Amniotic stem cell (primary cell): ENCODE data around the gene TMEM132D.

Experiments used
- DNase-seq: peaks from one replicate; lab custom pipeline; 2025; lab: John Stamatoyannopoulos, UW

The TMEM132D gene

DNA sequence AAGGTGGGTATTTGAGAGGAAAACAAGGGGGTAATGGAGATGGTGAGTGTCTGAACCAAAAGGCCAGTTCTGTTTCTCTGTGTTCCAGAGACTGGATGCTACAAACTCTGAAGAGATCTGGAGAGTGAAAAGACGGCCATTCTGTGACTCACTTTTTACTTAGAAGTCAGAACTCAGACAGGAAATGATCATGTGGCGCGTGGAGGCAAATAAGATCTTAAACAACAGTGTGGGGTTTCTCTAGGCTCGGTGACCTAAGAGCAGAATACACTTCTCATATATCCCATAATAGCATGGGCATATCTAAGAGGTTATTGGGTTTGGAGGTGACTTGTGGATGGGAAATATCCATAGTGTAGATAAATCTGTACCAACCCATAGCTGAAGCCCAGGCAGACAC is 463.5 kb downstream of the TMEM132D start:
- DNase-seq, result no peak

DNA sequence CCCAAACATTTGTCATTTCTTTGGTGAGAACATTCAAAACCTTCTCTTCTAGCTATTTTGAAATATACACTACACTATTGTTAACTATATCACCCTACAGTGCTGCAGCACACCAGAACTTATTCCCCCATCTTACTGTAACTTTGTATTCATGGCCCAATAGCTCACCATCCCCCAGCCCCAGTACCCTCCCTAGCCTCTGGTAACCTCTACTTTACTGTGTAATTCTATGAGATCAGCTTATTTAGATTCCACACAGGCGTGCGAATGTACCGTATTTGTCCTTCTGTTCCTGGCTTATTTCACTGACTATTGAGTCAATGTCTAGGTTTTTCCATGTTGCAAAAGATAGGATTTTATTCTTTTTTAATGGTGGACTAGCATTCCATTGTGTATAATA is 469.0 kb downstream of the TMEM132D start:
- no peak for DNase-seq

DNA sequence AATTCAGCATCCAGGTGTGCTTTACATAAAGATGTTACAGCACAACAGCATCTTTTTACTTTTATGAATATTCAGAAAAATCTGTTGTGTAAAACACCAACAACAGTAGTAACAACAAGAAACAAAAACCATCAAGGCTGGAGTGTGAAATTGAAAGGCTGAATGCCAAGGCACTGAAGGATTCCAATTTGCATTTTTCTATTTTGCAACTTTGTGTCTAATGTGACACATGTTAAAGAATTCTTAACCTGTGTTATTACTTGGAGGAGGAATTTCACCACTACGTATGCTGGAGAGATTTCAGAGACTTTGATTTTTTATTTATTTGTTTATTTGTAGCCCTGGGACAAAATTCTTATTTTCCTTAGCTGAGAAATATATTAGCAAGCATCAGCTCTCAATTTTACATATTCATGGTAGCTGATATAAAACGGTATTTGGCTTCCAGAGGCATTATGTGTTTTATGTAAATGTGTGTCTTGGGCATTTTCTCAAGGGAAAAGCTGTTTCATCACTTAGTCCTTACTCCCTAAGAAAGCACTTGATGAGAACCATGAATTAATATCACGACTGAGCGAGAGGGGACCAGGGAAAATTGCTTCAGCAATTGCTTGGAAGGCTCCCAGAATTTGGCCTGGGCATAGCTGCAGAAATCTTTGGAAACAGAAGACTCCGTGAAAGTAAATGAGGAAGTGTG is 475.4 kb downstream of the TMEM132D start:
- no peak for DNase-seq

DNA sequence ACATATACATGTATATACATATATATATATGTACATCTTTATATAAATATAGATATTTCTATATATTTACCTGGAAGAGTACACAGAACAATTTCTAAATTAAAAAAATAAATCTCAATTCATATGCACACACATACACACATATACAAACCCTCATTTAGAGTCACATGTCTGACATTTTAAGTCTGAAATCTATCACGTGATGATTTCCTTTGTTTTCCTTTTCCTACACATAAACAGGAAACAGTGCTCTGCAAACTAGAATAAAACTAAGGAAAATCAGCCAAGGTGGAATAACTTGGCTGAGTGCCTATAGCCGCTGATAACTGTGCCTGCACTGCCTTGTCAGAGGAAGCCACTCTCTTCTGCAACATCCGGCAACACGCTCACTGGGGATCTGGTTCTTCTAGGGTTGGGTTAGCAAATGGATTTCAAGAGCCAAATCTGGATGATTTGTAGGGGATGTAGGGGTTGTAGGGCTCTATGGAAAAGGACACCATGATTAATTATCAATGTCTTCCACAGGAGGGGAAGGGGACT is 480.7 kb downstream of the TMEM132D start:
- DNase-seq, result no peak

DNA sequence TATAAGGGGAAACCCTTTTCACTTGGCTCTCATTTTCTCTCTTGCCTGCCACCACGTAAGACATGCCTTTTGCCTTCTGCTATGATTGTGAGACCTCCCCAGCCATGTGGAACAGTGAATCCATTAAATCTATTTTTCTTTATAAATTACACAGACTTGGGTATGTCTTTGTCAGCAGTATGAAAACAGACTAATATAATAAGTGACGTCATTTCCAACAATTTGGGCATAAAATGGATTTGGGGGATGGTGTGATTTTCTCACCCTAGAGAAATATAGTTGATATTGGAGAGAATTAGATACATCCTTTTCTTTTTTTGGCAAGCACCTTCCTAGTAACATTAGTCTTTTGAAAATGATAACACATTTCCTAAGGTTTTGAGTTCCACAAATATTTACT is 490.5 kb downstream of the TMEM132D start:
- DNase-seq, result no peak

DNA sequence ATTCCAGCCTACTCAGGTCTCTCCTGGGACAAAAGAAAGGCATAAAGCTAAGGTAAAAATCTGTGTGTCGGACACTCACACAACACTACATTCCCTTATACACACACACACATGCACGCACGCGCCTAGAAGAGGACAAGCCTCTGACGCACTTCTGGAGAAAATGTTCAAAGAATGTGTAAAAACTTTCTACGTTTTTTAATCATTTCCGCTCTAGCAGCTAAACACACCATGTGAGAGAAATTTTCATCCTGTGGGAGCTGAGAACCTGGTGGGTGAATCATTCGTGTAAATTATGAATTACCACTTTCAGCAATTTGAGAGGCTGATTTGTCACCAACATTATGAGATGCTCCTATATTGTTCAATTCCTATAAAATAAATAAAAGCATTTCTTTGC is 494.5 kb downstream of the TMEM132D start:
- no peak for DNase-seq

DNA sequence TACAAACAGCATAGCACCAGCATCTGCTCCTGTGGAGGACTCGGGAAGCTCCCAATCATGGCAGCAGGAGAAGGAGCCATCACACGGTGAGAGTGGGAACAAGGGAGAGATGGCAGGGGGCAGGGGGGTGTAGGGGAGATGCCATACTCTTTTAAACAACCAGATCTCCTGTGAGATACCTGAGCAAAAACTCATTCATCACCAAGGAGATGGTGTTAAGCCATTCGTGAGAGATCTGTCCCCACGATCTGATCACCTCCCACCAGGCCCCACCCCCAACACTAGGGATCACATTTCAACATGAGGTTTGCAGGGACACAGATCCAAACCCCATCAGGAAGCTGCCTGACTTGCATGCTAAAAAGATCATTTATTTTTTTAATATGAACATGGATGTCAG is 499.3 kb downstream of the TMEM132D start:
- no peak for DNase-seq

DNA sequence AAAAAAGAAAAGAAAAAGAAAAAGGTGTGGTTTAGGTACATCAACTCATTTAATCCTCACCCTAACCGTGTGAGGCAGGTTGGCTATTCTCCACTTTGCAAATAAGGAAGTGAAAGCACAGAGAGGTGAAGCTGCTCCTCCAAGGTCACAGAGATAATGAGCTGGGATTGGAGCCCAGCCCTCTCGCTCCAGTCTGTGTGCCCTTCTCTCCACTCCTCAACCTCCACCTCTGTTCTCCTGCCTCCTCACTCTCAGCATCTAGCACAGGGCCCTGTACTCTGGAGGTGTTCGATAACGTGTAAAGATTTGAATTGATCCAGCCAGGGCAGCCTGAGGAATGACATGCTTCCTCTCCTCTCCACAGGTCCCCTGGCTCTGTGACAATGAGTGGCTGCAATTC is 502.3 kb downstream of the TMEM132D start:
- no peak for DNase-seq

DNA sequence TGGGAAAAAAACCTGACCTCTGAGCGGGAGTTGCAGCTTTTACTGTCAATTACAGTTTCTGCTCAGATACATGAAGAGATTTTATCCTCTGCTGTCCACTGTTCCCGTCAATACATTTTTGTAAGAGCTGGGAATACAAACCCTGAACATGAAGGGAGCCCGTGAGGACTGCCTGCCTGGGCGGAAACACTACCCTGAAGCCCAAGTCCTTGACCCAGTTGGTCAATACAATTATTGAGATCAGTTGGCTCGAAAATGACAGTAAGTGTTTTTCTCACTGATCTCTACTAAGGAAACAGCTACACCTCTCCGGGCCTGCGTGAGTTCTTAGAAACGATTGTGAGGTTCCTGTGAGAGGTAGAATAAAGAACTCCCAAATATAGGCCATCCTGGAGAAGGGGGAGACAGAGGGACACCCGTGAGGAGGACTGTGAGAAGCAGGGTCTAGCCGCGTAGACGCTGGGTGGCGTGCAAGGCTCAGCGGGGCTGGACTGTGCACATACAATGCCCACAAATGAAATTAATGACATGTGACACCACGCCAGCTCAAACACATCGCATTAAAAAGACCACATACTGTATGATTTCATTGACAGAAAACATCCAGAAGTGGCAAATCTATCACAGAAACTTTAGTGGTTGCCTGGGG is 509.5 kb downstream of the TMEM132D start:
- no peak for DNase-seq

DNA sequence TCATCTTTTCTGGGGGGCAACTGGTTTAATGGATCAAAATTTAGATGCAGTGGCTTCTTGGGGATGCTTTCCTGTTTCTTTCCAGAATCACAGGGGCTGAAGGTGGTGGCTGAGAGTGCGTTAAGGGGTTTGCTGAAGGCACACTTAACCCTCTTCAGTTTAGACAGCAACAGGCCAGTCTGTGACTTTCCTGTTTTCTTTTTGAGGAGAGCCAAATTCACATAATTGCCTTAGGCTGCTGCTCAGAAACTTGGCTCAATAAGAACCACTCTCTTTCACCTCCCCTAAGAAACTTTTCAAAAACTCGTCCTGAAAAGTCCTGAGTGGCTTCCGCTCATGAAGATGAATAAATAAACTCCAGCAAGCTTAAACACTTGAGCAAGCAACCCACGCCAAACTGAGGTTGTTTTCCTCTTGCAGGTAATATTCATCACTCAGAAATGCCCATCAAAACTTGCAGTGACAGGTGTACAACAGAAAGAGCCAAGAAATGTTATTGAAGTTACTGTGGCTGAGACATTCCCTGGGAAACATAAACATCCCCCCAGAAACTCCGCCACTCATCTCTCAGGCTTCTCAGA is 510.4 kb downstream of the TMEM132D start:
- no peak for DNase-seq

DNA sequence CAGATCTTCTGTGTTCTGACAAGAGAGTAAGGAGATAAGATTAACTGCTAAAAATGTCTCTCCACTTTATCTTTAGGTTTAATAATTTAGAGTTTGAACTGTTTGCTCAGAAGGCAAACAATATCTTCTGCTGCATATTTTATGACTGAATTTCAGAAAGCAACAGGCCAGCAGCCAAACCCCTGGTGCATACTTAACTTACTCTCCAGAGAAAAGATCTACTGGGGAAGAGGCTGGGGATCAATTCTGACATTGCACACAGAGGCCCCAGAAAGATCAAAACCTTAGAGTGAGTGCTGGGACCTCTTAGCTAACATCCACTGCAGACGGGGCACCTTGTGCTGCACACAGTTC is 518.2 kb downstream of the TMEM132D start:
- DNase-seq, result no peak

DNA sequence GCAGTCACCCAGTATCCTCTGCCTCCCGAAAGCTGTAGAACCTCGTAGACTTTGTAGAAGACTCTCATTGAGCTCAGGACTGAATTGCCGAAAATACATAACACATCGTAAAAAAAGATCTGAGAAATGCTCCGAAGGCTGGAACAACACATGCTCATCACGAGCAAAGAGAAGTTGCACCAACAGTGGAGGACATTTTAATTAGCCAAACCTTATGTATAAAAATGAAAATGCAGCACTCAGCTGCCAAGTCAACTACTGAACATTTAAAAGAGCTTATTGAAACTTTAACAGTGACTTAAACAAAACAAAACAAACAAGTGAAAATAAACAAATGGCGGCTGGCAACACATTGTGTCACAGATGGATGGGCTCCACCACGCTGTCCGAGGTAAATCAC is 519.9 kb downstream of the TMEM132D start:
- no peak for DNase-seq

DNA sequence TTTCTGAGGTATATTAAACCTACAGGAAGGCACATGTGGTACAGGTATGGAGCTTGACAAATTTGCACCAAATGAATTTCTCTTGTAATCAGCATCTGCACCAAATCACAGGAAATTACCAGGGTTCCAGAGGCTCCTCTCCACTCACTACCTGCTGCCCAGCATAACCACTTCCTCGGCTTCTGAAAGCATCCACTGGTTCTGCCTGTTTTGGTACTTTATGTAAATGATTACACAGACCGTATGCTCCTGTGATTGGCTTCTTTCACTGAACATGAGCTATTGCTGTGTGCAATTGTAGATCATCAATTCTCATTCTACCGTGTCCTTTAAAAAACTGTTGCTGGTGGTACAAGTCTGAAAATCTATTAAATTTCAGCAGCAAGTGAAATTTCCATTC is 522.1 kb downstream of the TMEM132D start:
- DNase-seq, result no peak

DNA sequence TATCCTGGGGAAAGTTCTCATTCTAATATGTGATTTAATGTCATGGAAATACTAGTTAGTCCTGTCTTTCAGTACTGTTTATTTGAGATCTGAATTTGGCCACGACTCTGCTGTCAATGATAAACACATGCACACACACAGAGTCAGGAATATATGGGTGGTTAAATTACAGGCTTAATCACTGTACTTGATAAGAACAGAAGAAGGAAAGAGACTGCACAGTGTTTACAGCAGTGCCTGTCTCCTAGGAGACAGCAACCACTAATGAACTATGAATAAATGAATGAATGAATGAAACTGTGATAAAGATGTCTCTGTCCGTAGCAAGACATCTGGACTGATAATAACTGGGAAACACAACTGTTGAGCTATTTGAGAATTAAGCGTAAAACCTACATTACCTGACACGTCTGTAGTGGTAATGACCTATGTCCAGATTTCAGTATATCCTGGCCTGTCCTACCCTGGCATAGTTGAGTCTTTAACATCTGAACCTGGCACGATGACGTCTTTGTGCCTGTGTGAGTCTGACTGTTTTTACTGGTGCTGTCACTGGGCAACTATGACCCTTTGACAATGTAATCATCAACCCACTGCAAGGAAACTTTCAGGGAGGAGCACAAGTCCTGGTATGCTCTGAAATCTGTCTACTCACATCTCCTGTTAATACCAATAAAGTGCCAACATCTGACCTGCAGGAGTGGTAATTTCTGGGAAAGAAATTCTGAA is 524.6 kb downstream of the TMEM132D start:
- DNase-seq, result no peak

DNA sequence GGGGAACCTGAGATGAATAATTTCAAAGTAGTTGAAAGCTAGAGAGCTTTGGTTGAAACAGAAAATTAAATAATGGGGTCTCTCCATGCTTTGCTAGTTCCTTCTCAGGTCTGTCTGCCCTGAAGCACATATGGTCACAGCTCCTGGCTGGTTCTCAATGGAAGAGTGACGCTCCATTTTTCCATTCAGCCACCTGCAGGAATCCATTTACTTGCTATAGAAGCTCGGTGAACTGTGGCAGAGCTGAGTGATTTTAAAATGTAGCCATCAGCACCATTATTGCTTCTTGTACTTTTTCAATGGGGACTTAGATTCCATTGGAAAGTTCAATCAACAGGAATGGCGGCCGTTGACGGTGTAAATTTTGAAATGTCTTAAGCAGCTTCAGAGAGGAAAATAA is 525.3 kb downstream of the TMEM132D start:
- DNase-seq, result no peak

DNA sequence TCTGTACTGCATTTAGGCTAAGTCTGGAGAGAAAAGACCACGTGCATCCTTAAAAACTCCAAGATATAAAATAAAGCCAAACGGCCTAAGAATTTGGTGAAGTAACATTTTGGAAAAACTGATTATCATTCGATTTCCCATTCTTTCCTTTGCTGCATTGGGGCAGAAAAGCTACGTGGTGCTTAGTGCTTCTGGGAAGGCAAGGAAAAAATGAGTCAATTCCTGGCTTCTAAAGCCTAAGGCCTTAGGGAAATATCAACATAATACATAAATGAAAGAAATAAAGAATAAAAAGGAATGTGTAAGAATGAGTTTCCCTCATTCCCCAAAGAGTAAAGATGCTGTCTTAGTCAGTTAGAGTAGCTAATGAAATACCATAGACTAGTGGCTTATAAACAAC is 530.1 kb downstream of the TMEM132D start:
- DNase-seq, result no peak

DNA sequence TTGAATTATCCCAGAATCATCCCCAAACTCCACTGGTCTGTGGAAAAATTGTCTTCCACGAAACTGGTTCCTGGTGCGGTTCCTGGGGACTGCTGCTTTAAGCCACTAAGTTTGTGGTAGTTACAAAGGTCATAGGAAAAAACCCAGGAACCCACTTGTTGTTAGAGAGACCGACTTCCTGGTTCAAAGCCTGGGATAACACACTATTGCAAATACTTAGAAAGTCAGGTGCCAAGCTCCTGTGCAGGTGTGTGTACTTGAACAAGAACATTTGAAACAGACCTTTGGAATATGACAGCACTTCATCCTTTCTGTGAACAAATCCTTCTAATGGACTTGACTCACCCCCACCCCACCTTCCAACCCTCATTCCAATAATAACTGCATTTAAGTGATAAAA is 530.9 kb downstream of the TMEM132D start:
- no peak for DNase-seq

DNA sequence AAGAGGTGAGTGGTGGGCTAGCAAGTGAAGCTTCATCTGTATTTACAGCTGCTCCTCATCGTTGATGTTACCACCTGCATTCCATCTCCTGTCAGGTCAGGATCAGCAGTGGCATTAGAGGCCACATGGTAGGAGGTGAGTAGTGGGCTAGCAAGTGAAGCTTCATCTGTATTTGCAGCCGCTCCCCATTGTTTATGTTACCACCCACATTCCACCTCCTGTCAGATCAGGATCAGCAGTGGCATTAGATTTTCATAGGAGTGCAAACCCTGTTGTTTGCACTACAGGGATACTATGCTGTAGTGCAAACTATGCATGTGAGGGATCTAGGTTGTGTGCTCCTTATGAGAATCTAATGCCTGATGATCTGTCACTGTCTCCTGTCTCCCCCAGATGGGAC is 531.5 kb downstream of the TMEM132D start:
- no peak for DNase-seq

DNA sequence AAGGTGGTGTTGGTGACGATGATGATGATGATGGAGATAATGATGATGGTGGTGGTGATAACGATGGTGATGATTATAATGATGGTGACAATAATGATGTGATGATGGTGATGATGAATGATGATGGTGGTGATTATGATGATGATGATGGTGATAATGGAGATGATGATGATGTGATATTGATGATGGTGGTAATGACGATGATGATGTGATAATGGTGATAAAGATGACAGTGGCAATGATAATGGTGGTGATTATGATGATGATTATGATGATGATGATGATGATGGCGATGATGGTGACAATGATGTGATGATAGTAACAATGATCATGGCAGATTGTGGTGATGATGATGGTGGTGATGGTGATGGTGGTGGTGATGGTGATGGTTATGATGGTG is 532.6 kb downstream of the TMEM132D start:
- DNase-seq, result no peak

DNA sequence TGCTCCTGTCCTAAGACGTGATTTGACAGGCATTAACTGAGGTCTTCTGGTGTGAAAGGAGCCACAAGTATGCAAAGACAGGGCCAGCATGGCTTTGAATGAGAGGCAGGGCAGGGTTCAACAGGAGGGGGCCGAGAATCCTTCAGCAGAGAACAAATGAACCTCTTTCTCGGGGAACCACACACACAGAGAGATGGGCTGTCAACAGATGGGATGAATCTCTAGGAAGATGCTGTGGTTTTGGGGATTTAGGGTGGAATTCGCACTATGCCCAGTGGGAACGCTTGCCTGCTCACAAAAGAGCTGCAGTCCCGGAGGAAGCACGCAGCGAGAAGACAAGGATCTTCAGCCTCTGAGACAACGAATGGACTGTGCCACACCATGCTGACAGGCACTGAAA is 537.2 kb downstream of the TMEM132D start:
- no peak for DNase-seq

DNA sequence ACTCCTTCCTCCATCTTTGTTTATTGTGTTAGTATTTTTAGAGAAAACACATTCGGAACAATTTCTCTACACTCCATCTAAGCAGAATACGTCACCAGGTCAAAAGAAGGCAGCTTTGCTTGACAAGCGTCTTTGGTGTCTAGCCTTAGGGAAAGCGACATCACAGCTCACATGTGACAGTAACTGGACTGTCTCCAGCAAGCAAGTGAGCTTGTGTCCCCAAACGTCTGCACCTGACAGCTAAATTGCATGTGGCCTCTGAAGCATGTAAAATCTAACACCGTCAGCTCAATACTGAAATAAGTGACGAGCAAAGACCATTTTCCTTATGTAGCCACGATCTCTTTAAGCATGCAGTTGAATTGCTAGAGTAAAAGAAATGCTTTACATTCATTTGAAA is 540.8 kb downstream of the TMEM132D start:
- no peak for DNase-seq

DNA sequence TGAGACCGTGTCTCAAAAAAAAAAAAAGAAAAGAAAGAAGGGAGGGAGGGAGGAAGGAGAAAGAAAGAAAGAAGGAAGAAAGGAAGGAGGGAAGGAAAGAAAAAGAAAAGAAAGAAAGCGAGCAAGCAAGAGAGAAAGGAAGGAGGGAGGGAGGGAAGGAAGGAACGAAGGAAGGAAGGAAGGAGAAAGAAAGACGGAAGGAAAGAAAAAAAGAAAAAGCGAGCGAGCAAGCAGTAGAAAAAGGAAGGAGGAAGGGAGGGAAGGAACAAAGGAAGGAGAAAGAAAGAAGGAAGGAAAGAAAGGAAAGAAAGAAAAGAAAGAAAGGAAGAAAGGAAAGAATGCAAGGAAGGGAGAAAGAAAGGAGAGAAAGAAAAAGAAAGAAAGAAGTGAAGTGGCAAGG is 546.6 kb downstream of the TMEM132D start:
- no peak for DNase-seq

DNA sequence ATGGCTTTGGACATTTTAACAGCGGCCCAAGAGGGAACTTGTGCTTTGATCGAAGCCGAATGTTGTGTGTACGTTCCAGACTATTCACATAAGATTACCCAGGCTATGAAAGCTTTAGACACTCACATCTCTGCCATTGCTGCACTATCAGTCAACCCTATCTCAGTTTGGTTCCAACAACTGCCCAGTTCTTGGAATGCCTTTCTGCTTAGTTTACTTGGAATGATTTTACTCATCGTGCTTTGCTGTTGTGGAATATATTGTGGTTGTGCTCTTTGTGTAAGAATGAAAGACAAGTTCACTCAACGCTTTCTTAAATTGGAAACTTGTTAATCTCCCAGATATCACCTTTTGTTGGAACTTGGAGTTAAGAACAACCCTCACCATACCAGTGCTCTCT is 552.3 kb downstream of the TMEM132D start:
- DNase-seq, result peak; percentile 14
